Measurements from ENCODE around the gene ANKRD34B. TPM values are rescaled to one million over a fixed set of nuclear protein-coding genes. Genes with fewer than 3 reads are reported as not detected.

Gene ANKRD34B
- total RNA-seq, 1 experiment from 2014 or later: not detected

- no peak for DNase-seq (ENCODE audit: low read depth)
Observed at GRCh38 chr5:80569086-80569960, 757 bp downstream of the ANKRD34B start.

- no peak for DNase-seq (ENCODE audit: low read depth)
Observed at GRCh38 chr5:80568251-80568650, 1.8 kb downstream of the ANKRD34B start.

GRCh38 chr5:80566711-80567259 is 3.3 kb downstream of the ANKRD34B start:
- DNase-seq (ENCODE audit: low read depth): no peak

- no peak for DNase-seq (ENCODE audit: low read depth)
Observed at GRCh38 chr5:80565330-80565729, 4.8 kb downstream of the ANKRD34B start.

- DNase-seq (ENCODE audit: low read depth): no peak
Observed at GRCh38 chr5:80559244-80559643, 10.8 kb downstream of the ANKRD34B start.

- DNase-seq (ENCODE audit: low read depth): no peak
Observed at GRCh38 chr5:80555099-80555498, 15.0 kb downstream of the ANKRD34B start.

- no peak for DNase-seq (ENCODE audit: low read depth)
Observed at GRCh38 chr5:80554646-80555045, 15.4 kb downstream of the ANKRD34B start.

- no peak for DNase-seq (ENCODE audit: low read depth)
Observed at GRCh38 chr5:80541392-80541791, 28.7 kb downstream of the ANKRD34B start.

GRCh38 chr5:80540691-80541090 is 29.4 kb downstream of the ANKRD34B start:
- DNase-seq (ENCODE audit: low read depth): no peak

- peak; percentile 94 for DNase-seq (ENCODE audit: low read depth)
Observed at GRCh38 chr5:80516826-80517225, 53.3 kb downstream of the ANKRD34B start.

- DNase-seq (ENCODE audit: low read depth): no peak
Observed at GRCh38 chr5:80509362-80509761, 60.7 kb downstream of the ANKRD34B start.

- no peak for DNase-seq (ENCODE audit: low read depth)
Observed at GRCh38 chr5:80508844-80509243, 61.2 kb downstream of the ANKRD34B start.

- no peak for DNase-seq (ENCODE audit: low read depth)
Observed at GRCh38 chr5:80507663-80508062, 62.4 kb downstream of the ANKRD34B start.

Other genes with a start within 250 kb of the ANKRD34B start
- 24.4 and 34.1 TPM in 2 replicates for gene ZFYVE16, start 162.2 kb downstream of the ANKRD34B start, total RNA-seq (2014; rRNA removed)
- gene FAM151B, start 82.2 kb downstream of the ANKRD34B start, total RNA-seq (2014; rRNA removed): 3.0 and 3.1 TPM in 2 replicates
- gene MSH3, start 84.4 kb upstream of the ANKRD34B start, total RNA-seq (2014; rRNA removed): 12.6 and 15.8 TPM in 2 replicates
- gene DHFR, start 84.7 kb upstream of the ANKRD34B start, total RNA-seq (2014; rRNA removed): 112 and 131 TPM in 2 replicates

Data from LHCN-M2 (cell line).